M059J (cell line): ENCODE measurements around the gene SH3GL2. TPM values are rescaled to one million over a fixed set of nuclear protein-coding genes. Genes with fewer than 3 reads are reported as not detected.

ENCODE experiments used
- DNase-seq: peaks from one replicate; pipeline ENCODE4 v3.0.0-alpha.2; 2012; ENCODE audit warnings: low read depth
- total RNA-seq: library from RNA; depleted of rRNA; stranded (reverse); fragments of >200 nt; shearing (Covaris generic); gene quantifications from 2 replicates; pipeline ENCODE4 v1.2.3, GENCODE V29; 2014

The SH3GL2 gene
- total RNA-seq, 1 experiment from 2014 or later = 11.2 TPM

GRCh38 chr9:17658237-17658636, 79.4 kb downstream of the SH3GL2 start:
- no peak for DNase-seq

- no peak for DNase-seq
These were observed 81.3 kb downstream of the SH3GL2 start for GRCh38 chr9:17660158-17660557.

- DNase-seq = no peak
These were observed 86.6 kb downstream of the SH3GL2 start for GRCh38 chr9:17665450-17665849.

DNA sequence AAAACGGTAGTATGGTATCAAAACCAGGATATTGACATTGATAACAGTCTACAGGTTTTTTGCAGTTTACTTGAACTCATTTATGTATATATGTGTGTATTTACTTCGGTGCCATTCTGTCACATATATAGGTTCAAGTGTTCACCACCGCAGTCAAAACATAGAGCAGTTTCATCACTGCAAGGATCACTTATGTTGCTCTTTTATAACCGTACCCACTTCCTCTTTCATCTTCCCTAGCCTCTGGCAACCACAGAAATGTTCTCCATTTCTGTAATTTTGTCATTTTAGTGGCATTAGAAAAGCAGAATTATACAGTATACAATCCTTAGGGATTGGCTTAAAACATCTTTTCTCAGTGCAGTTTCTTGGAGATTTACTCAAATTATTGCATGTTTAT, 90.3 kb downstream of the SH3GL2 start:
- peak; percentile 16 for DNase-seq

- no peak for DNase-seq
These were observed 103.8 kb downstream of the SH3GL2 start for GRCh38 chr9:17682684-17683083.

- DNase-seq = no peak
These were observed 110.0 kb downstream of the SH3GL2 start for GRCh38 chr9:17688834-17689233.

DNA sequence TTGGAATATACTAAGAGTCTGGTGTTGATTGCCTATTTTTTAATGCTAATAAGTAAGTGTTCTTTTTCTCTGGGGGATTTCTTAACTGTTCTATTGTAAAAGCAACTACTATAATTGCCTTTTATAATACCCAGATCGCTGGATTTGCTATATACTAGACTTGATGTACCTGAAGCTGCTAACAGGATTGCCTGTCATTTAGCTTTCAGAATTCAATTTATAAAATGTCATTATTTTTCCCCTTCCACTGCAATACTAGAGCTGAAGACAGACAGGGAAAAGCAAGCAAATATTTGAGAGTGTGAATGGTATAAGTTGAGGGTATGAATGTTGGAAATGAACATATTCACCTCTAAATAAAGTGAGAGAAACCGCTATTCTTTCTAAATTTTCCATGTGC, 115.5 kb downstream of the SH3GL2 start:
- no peak for DNase-seq

DNA sequence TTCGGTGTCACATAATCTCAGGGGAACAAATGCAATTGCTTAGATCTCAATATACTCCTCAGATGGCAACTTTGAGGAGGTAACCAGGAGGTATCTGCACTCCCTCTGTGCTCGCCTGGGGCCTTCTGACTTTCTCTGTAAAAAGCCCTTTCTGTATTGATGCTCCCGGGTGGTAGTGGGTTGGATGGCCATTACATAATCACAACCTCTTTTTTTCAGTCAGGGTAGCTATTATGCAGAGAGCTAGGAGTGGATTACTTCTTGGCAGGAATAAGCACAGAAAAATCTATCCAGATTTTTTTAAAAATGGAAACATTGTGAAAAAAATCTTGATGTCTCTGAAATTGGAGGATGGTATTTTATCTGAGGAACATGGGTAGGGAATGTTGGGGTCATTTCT, 116.6 kb downstream of the SH3GL2 start:
- DNase-seq = no peak

- peak; percentile 21 for DNase-seq
These were observed 120.9 kb downstream of the SH3GL2 start for GRCh38 chr9:17699615-17700330.

- no peak for DNase-seq
These were observed 127.5 kb downstream of the SH3GL2 start for GRCh38 chr9:17706347-17706746.

DNA sequence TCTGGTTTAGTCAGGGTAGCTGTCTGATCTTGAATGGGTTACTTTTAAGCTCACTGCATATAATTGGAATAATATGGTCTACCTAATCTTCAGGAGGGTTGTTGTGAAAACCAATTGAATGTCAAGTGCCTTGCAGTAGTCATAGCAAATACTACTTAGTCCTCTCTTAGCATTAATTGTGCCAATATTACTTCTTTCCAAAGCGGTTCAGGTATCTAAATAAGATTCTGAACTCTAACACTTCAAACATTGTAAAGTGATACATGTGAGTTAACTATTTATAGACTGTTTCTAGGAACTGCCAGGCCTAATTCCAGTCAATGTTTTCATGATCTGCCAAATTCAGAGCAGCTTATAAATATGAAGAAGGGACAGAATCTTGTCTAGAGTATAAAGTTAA, 140.2 kb downstream of the SH3GL2 start:
- no peak for DNase-seq

DNA sequence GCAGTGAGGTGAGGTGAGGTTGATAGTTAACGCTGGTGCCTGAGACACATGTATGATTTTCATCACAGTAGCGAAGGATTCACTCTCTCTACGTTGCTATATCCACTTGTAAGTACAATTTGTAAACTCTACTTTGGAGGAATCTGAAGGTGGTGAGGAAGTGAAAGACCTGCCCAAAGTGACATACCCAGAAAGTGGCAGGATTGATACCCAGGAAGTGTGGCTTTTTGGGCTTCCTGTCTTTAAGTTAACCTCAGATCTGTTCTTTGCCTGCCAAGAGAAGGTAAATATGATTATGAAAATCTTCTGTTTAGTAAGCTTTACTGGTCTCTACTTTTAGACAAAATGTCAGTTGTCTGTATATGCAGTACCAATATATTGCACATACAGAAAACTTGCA, 143.1 kb downstream of the SH3GL2 start:
- DNase-seq = no peak

GRCh38 chr9:17723656-17724055, 144.8 kb downstream of the SH3GL2 start:
- DNase-seq = no peak

GRCh38 chr9:17725399-17726010, 146.6 kb downstream of the SH3GL2 start:
- peak; percentile 91 for DNase-seq

GRCh38 chr9:17726298-17726697, 147.4 kb downstream of the SH3GL2 start:
- no peak for DNase-seq

DNA sequence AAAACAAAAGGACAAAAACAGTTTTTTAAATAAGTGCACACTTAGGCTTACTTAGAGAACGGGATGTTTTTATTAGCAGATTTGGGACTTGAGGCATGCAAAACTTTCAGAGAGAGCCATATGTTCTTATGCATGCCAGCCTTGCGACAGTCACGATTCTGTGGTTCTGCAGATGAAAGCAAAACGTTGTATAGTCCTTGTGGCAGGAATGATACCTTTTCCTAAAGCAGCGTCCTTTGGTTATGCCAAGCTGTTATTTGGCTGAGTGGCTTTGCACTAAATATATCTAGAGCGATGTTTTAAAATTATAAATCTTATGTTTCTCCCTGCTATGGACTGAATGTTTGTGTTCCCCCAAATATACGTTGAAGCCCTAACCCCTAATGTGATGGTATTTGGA, 152.0 kb downstream of the SH3GL2 start:
- no peak for DNase-seq

GRCh38 chr9:17731308-17731707, 152.4 kb downstream of the SH3GL2 start:
- peak; percentile 29 for DNase-seq

DNA sequence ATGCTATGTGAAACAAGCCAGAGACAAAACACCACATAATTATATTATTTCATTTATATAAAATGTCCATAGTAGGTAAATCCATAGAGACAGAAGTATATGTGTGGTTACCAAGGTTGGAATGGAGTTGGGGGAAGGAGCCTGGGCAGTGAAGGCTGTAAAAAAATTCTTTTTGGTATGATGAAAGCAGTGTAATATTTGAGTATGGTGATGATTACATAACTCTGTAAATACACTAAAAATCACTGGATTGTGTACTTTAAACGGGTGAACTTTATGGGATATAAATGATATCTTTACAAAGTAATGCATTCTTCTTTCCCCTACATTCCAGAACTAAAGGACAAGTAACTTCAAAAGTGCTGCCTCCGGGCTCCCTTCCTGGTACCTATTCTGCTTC, 155.8 kb downstream of the SH3GL2 start:
- DNase-seq = no peak

DNA sequence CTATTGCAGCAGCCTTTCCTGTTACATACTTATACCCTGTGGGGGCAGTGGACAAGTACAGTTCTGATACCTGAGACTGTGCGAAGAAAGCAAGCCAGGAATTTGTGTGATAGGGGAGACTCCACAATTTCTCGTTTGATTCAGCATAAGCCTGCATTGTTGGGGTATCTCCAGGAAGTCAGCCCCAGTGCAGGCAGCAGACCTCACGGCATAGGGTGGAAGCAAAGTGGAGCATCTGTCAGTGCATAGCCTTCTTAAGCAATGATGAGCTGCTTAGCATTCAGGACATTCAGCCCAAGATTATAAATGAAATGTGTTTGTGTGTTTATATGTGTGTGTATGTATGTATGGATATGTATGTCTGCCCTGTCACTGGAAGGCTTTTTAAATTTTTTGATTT, 157.0 kb downstream of the SH3GL2 start:
- no peak for DNase-seq

DNA sequence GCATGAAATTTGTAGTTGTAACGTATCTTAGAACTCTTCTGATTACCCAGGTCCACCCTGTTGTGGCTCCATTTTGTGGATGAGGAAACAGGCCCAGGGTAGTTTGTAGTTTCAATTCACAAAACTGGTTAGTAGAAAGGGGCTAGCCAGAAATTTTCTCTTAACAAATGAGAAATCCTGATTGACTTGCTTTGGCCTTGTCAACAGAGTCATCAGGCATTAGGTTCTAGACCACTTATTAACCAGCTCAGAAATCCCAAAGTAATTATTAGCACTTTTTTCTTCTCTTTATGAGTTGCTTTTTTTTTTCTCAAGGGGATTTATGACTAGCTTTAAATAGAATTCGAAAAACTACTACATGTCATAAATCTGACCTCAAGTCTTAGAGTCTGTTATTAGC, 160.2 kb downstream of the SH3GL2 start:
- no peak for DNase-seq

GRCh38 chr9:17739736-17740135, 160.9 kb downstream of the SH3GL2 start:
- DNase-seq = no peak

DNA sequence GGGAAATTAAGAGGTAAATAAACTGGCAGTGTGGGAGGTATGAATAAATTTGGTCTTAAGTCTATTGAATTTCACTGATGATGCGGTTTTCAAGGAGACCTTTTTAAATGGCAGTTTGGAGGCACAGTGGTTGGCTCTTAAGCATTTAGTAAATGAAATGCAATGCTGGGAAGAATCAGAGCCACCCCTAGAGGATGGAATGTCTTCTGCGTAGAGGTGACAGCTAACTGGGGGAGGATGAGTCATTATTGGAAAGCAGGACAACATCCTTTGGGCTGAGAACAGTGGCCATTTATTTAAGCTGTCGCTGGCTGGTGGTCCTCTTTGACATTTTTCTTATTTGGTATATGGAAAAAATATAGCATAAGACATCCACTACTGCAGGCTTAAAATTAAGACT, 163.2 kb downstream of the SH3GL2 start:
- peak; percentile 75 for DNase-seq

GRCh38 chr9:17744786-17745185, 165.9 kb downstream of the SH3GL2 start:
- DNase-seq = peak; percentile 46

GRCh38 chr9:17750269-17750668, 171.4 kb downstream of the SH3GL2 start:
- no peak for DNase-seq
